ENCODE results near the gene MT1E.
"Not testable (repeated sequence)": the region's sequence is repeated elsewhere in the genome, so short reads cannot be mapped to it uniquely, and the experiment has no call there.

Gene MT1E

GRCh38 chr16:56607675-56608042, 17.9 kb upstream of the MT1E start:
- DNase-seq: no peak

- DNase-seq: peak; percentile 92
Measured at GRCh38 chr16:56608043-56608875, 17.3 kb upstream of the MT1E start, which contains the start of gene MT2A. Gene MT2A (plus strand): TSS chr16:56608584. CDS start chr16:56608656, 72 bp downstream.

- peak; percentile 51 for DNase-seq
Measured at GRCh38 chr16:56608876-56609462, 16.6 kb upstream of the MT1E start.

- peak; percentile 53 for DNase-seq
Measured at GRCh38 chr16:56609463-56609921, 16.1 kb upstream of the MT1E start.

GRCh38 chr16:56610017-56610608, 15.5 kb upstream of the MT1E start:
- peak; percentile 41 for DNase-seq

- DNase-seq: no peak
Measured at GRCh38 chr16:56610609-56611111, 14.9 kb upstream of the MT1E start.

- no peak for DNase-seq
Measured at GRCh38 chr16:56611281-56611833, 14.2 kb upstream of the MT1E start.

- DNase-seq: no peak
Measured at GRCh38 chr16:56613706-56614105, 11.9 kb upstream of the MT1E start.

GRCh38 chr16:56614549-56614991, 11.0 kb upstream of the MT1E start:
- DNase-seq: no peak

GRCh38 chr16:56615353-56615752, 10.2 kb upstream of the MT1E start:
- no peak for DNase-seq

- no peak for DNase-seq
Measured at GRCh38 chr16:56616608-56617211, 8.9 kb upstream of the MT1E start.

- DNase-seq: peak; percentile 62
Measured at GRCh38 chr16:56617212-56618085, 8.1 kb upstream of the MT1E start.

- DNase-seq: no peak
Measured at GRCh38 chr16:56618138-56618537, 7.4 kb upstream of the MT1E start.

GRCh38 chr16:56620339-56620897, 5.2 kb upstream of the MT1E start:
- no peak for DNase-seq

- DNase-seq: not testable (repeated sequence)
Measured at GRCh38 chr16:56621665-56622445, 3.7 kb upstream of the MT1E start.

- not testable (repeated sequence) for DNase-seq
Measured at GRCh38 chr16:56623184-56623583, 2.4 kb upstream of the MT1E start.

- no peak for DNase-seq
Measured at GRCh38 chr16:56623637-56624036, 1.9 kb upstream of the MT1E start.

- DNase-seq: no peak
Measured at GRCh38 chr16:56625943-56626654, 518 bp downstream of the MT1E start.

GRCh38 chr16:56626685-56627084, 1.1 kb downstream of the MT1E start:
- DNase-seq: no peak
